ENCODE data around the gene ZNF407. TPM values are rescaled to one million over a fixed set of nuclear protein-coding genes. Genes with fewer than 3 reads are reported as not detected.

ZNF407 gene
- total and polyA plus RNA-seq, 2 of the 13 experiments (the other 11 are each of a cell fraction or from before 2014, with no cell fraction given) = 2.3 to 8.7 TPM

- TF ChIP-seq HDAC1 (CRISPR knock-in tag; IDR thresholded peaks at IDR 0.05) (peak; percentile 55), ZNF225 (CRISPR knock-in tag; IDR thresholded peaks at IDR 0.05) (peak; percentile 78; the same call in 1 of the 2 replicates), GATAD2A (CRISPR knock-in tag; IDR thresholded peaks at IDR 0.05) (no peak), MED13 (CRISPR knock-in tag; IDR thresholded peaks at IDR 0.05) (peak; percentile 53; the same call in 1 of the 2 replicates), ZSCAN29 (CRISPR knock-in tag; conservative IDR thresholded peaks at IDR 0.05) (no peak), PHF20 (CRISPR knock-in tag; IDR thresholded peaks at IDR 0.05) (peak; percentile 83), MEIS2 (CRISPR knock-in tag; IDR thresholded peaks at IDR 0.05) (no peak; the same call in 1 of the 2 replicates), SALL2 (CRISPR knock-in tag; IDR thresholded peaks at IDR 0.05) (no peak), MZF1 (CRISPR knock-in tag; IDR thresholded peaks at IDR 0.05; ENCODE audit: borderline replicate concordance) (no peak), TBX3 (IDR thresholded peaks at IDR 0.05; ENCODE audit: borderline replicate concordance) (no peak), ZNF281 (CRISPR knock-in tag; IDR thresholded peaks at IDR 0.05; ENCODE audit: borderline replicate concordance) (no peak), RAD51 (IDR thresholded peaks at IDR 0.05; ENCODE audit: borderline replicate concordance) (no peak), AFF4 (CRISPR knock-in tag; IDR thresholded peaks at IDR 0.05) (no peak), USF2 (IDR thresholded peaks at IDR 0.05; ENCODE audit: low read depth, low read length) (no peak), USF2 (CRISPR knock-in tag; IDR thresholded peaks at IDR 0.05; ENCODE audit: borderline replicate concordance) (no peak), MBD4 (IDR thresholded peaks at IDR 0.05; ENCODE audit: borderline replicate concordance, low read length) (no peak), ZNF333 (CRISPR knock-in tag; IDR thresholded peaks at IDR 0.05; ENCODE audit: borderline replicate concordance) (0 out of 2 replicates have a peak, but pooled peaks have one; percentile 39), IRF2 (CRISPR knock-in tag; IDR thresholded peaks at IDR 0.05) (no peak), ZNF713 (CRISPR knock-in tag; IDR thresholded peaks at IDR 0.05) (no peak), THAP7 (CRISPR knock-in tag; IDR thresholded peaks at IDR 0.05) (peak; percentile 87), ZNF3 (CRISPR knock-in tag; IDR thresholded peaks at IDR 0.05) (no peak), ZNF264 (CRISPR knock-in tag; IDR thresholded peaks at IDR 0.05) (no peak)
Measured at GRCh38 chr18:74597034-74597661, 522 bp upstream of the ZNF407 start (continued).
